BJ (cell line): ENCODE results near the gene PRR22. TPM values are rescaled to one million over a fixed set of nuclear protein-coding genes. Genes with fewer than 3 reads are reported as not detected.

ENCODE experiments used
- CTCF ChIA-PET: fragments of 350-600 bp; formaldehyde crosslinking; extraction: SDS; loops from one replicate; lab custom pipeline; 2021; ENCODE audit warnings: antibody characterized with exemption, inconsistent platforms; lab: Yijun Ruan, JAX
- POLR2A ChIA-PET: fragments of 300-600 bp; sonication (Branson Sonifier 250); formaldehyde crosslinking; extraction: SDS; loops from one replicate; lab custom pipeline; 2021; ENCODE audit warnings: antibody characterized with exemption; lab: Charles Lee
- DNase-seq: peaks from one replicate; pipeline ENCODE4 v3.0.0-alpha.2; 2011; ENCODE audit warnings: low read depth
- H3K27me3 ChIP-seq: 2 replicates; pipeline ENCODE4 v1.6.0; 2011; ENCODE audit warnings: low read length; ENCODE audit not compliant: control insufficient read depth, insufficient read depth
- H3K36me3 ChIP-seq: 2 replicates; pipeline ENCODE4 v1.5.1; 2011; ENCODE audit warnings: low read length; ENCODE audit not compliant: control insufficient read depth, insufficient read depth
- H3K4me3 ChIP-seq: 2 replicates; pipeline ENCODE4 v1.5.1; 2011; ENCODE audit warnings: low read depth, mild to moderate bottlenecking, control low read depth, low read length
- CTCF ChIP-seq: IDR thresholded peaks from 2 replicates; pipeline ENCODE4 v1.5.1; 2011; ENCODE audit warnings: low read depth, mild to moderate bottlenecking, control low read depth, inconsistent platforms, low read length, moderate library complexity; ENCODE audit not compliant: insufficient read depth
- polyA plus RNA-seq: library from polyadenylated mRNA; depleted of rRNA; stranded (reverse); fragments of >200 nt; gene quantifications from 2 replicates; pipeline ENCODE4 v1.2.3, GENCODE V29; 2011

PRR22 gene
- polyA plus RNA-seq, 1 experiment = 0.53 TPM

- Histone ChIP-seq H3K36me3 (no peaks in the 10 kb centered on the region), H3K27me3 (no peaks in the 10 kb centered on the region), H3K4me3 (no peak overlapping the region)
- DNase-seq = no peak
- POLR2A ChIA-PET = no interaction called here
- TF ChIP-seq CTCF = no peak
- CTCF ChIA-PET = interaction anchor here (4.7 kb wide), 1 partner anchor 18 kb away, joined by 21 read pairs; no protein-coding TSS in a partner anchor
Measured at GRCh38 chr19:5821521-5822180, 37.1 kb upstream of the PRR22 start.

- Histone ChIP-seq H3K4me3 (no peak overlapping the region), H3K27me3 (no peaks in the 10 kb centered on the region), H3K36me3 (no peaks in the 10 kb centered on the region)
- ChIA-PET CTCF (interaction anchor here (4.7 kb wide), 1 partner anchor 17 kb away, joined by 21 read pairs; no protein-coding TSS in a partner anchor), POLR2A (no interaction called here)
- DNase-seq = no peak
- no peak for TF ChIP-seq CTCF
Measured at GRCh38 chr19:5820785-5821184, 36.2 kb upstream of the PRR22 start.

- Histone ChIP-seq H3K27me3 (peaks cover 3% of the 10 kb centered on the region; the same call in 1 of the 2 replicates), H3K36me3 (no peaks in the 10 kb centered on the region), H3K4me3 (no peak overlapping the region)
- ChIA-PET CTCF (interaction anchor here (0.5 to 1.1 kb wide), 2 partner anchors 11 to 14 kb away, joined by 3 to 4 read pairs; partner anchors contain the start of gene NRTN), POLR2A (no interaction called here)
- TF ChIP-seq CTCF = no peak
- no peak for DNase-seq
Measured at GRCh38 chr19:5818594-5818993, 34.0 kb upstream of the PRR22 start.

- no peak for DNase-seq
- Histone ChIP-seq H3K27me3 (peaks cover 3% of the 10 kb centered on the region; the same call in 1 of the 2 replicates), H3K4me3 (no peak overlapping the region), H3K36me3 (no peaks in the 10 kb centered on the region)
- TF ChIP-seq CTCF = no peak
- ChIA-PET POLR2A (no interaction called here), CTCF (interaction anchor here (1.1 kb wide), 1 partner anchor 13 kb away, joined by 3 read pairs; the partner anchor contains the start of gene NRTN)
Measured at GRCh38 chr19:5817218-5817617, 32.7 kb upstream of the PRR22 start.

- peaks cover 3% of the 10 kb centered on the region; the same call in 1 of the 2 replicates for H3K27me3 ChIP-seq
- no peak for TF ChIP-seq CTCF
- no peak for DNase-seq
- ChIA-PET CTCF (interaction anchor here (0.5 to 1.3 kb wide), 2 partner anchors 11 to 20 kb away, joined by 3 to 5 read pairs; no protein-coding TSS in a partner anchor), POLR2A (no interaction called here)
- no peak overlapping the region for H3K4me3 ChIP-seq
- no peaks in the 10 kb centered on the region for H3K36me3 ChIP-seq
Measured at GRCh38 chr19:5814852-5815246, 30.3 kb upstream of the PRR22 start.
